IMR-90 (cell line): ENCODE data around the gene KCNAB2.

ENCODE experiments used
- BHLHE40 ChIP-seq: fragments of 150-350 bp; IDR thresholded peaks from 2 replicates; pipeline ENCODE4 v1.6.1; 2016; ENCODE audit warnings: mild to moderate bottlenecking, low read depth, low read length
- CEBPB ChIP-seq: IDR thresholded peaks from 2 replicates; pipeline ENCODE4 v1.6.1; 2012; ENCODE audit warnings: low read depth, low read length, improper control_type of control experiment
- CHD1 ChIP-seq: IDR thresholded peaks from 2 replicates; pipeline ENCODE4 v1.6.1; 2012; ENCODE audit warnings: low read depth, low read length, improper control_type of control experiment
- FOS ChIP-seq: fragments of 150-350 bp; IDR thresholded peaks from 2 replicates; pipeline ENCODE4 v1.6.1; 2016; ENCODE audit warnings: low read depth, low read length
- MAZ ChIP-seq: IDR thresholded peaks from 2 replicates; pipeline ENCODE4 v1.6.1; 2012; ENCODE audit warnings: low read depth, mild to moderate bottlenecking, low read length, improper control_type of control experiment, moderate library complexity, borderline replicate concordance
- POLR2A ChIP-seq: IDR thresholded peaks from 2 replicates; pipeline ENCODE4 v1.6.1; 2012; ENCODE audit warnings: mild to moderate bottlenecking, low read depth, low read length
- RAD21 ChIP-seq: IDR thresholded peaks from 2 replicates; pipeline ENCODE4 v1.6.1; 2012; ENCODE audit warnings: low read length, improper control_type of control experiment
- RCOR1 ChIP-seq: IDR thresholded peaks from 2 replicates; pipeline ENCODE4 v1.6.1; 2012; ENCODE audit warnings: mild to moderate bottlenecking, low read length, improper control_type of control experiment; ENCODE audit not compliant: insufficient replicate concordance
- RFX5 ChIP-seq: IDR thresholded peaks from 2 replicates; pipeline ENCODE4 v1.8.0; 2012; ENCODE audit warnings: low read depth, mild to moderate bottlenecking, low read length, moderate library complexity
- TF ChIP-seq, protein P1 (sequence below): conservative IDR thresholded peaks from 2 replicates; pipeline ENCODE4 v1.5.1; 2012; ENCODE audit warnings: mild to moderate bottlenecking, low read depth, low read length, improper control_type of control experiment
- TF ChIP-seq, protein P2 (sequence below): fragments of 150-350 bp; IDR thresholded peaks from 2 replicates; pipeline ENCODE4 v1.6.1; 2016; ENCODE audit warnings: low read depth, mild to moderate bottlenecking, low read length, moderate library complexity, borderline replicate concordance

DNA sequence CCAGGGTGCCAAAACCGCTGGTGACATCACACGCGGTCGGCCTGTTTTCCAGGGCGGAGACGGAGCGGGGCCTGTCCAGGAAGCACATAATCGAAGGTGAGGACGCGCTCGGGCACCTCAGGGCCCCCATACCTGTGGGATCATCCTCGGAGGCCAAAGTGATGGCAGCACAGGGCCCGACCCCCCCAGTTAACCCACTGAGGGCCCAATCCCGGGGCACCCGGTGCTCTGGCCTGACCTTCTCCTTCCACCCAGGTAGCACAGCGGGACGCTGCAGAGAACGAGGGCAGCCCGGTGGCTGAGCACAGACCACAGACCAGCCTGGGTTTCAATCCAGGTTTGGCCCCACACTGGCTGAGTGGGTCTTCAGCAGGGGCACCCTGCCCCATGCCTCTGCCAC lies 43.3 kb downstream of the KCNAB2 start:
- TF ChIP-seq RCOR1 (no peak), FOS (no peak), CEBPB (no peak), POLR2A (no peak), CHD1 (no peak), RAD21 (no peak), RFX5 (no peak), MAZ (no peak), BHLHE40 (no peak)
- TF ChIP-seq, protein P1, sequence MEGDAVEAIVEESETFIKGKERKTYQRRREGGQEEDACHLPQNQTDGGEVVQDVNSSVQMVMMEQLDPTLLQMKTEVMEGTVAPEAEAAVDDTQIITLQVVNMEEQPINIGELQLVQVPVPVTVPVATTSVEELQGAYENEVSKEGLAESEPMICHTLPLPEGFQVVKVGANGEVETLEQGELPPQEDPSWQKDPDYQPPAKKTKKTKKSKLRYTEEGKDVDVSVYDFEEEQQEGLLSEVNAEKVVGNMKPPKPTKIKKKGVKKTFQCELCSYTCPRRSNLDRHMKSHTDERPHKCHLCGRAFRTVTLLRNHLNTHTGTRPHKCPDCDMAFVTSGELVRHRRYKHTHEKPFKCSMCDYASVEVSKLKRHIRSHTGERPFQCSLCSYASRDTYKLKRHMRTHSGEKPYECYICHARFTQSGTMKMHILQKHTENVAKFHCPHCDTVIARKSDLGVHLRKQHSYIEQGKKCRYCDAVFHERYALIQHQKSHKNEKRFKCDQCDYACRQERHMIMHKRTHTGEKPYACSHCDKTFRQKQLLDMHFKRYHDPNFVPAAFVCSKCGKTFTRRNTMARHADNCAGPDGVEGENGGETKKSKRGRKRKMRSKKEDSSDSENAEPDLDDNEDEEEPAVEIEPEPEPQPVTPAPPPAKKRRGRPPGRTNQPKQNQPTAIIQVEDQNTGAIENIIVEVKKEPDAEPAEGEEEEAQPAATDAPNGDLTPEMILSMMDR = no peak
- TF ChIP-seq, protein P2, sequence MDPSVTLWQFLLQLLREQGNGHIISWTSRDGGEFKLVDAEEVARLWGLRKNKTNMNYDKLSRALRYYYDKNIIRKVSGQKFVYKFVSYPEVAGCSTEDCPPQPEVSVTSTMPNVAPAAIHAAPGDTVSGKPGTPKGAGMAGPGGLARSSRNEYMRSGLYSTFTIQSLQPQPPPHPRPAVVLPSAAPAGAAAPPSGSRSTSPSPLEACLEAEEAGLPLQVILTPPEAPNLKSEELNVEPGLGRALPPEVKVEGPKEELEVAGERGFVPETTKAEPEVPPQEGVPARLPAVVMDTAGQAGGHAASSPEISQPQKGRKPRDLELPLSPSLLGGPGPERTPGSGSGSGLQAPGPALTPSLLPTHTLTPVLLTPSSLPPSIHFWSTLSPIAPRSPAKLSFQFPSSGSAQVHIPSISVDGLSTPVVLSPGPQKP = no peak
